NCI-H187 (cell line): ENCODE results near the gene CSRNP3.

ENCODE experiments used
- DNase-seq, 2 experiments: peaks; one replicate each; lab custom pipeline; 2025; lab: John Stamatoyannopoulos, UW

Gene CSRNP3

DNA sequence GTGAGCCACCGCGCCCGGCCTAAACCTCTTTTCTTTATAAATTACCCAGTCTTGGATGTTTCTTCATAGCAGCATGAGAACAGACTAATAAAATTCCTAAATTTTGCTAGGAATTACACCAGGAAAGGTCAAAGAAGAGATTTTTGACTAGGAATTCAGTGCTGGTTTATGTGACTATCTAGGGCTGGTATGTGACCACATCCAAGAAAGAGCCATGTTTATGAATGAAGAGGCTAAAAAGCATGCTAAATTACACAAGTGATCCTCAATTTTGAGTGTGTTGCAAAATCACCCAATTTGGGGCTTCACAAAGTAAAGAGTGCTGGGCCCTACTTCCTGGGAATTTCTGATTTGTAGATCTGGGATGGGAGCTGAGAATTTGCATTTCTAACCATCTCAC is 123.6 kb downstream of the CSRNP3 start:
- no peak for DNase-seq

- no peak for DNase-seq
Measured at GRCh38 chr2:165594231-165594934, 124.9 kb downstream of the CSRNP3 start.

DNA sequence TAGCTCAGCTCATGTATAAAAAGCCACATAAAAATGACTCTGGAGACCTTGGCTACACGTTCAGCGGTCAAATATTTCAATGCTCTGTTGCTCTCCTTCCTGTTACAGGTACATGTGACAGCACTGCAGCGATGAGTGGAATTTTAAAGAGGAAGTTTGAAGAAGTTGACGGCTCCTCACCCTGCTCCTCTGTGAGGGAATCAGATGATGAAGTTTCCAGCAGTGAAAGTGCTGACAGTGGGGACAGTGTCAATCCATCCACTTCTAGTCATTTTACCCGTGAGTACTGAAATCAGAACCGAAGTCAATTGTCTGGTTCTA is 125.4 kb downstream of the CSRNP3 start:
- no peak for DNase-seq

DNA sequence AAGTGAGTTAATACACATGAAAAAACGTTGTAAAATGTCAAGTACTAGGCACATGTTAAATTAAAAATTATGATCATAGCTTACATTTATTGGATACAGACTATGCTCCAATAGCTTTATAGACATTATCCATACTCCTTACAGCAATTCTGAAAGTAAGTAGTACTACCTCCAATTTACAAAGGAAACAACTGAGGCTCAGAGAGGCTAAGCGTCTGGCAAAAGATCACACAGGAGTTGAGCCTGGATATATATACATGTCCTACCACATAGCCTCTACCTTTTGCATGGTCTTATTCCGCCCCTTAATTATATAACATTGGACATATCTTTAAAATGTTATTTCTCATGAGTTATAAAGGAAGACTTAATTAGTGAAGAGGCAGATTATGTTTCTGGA is 127.3 kb downstream of the CSRNP3 start:
- no peak for DNase-seq

DNA sequence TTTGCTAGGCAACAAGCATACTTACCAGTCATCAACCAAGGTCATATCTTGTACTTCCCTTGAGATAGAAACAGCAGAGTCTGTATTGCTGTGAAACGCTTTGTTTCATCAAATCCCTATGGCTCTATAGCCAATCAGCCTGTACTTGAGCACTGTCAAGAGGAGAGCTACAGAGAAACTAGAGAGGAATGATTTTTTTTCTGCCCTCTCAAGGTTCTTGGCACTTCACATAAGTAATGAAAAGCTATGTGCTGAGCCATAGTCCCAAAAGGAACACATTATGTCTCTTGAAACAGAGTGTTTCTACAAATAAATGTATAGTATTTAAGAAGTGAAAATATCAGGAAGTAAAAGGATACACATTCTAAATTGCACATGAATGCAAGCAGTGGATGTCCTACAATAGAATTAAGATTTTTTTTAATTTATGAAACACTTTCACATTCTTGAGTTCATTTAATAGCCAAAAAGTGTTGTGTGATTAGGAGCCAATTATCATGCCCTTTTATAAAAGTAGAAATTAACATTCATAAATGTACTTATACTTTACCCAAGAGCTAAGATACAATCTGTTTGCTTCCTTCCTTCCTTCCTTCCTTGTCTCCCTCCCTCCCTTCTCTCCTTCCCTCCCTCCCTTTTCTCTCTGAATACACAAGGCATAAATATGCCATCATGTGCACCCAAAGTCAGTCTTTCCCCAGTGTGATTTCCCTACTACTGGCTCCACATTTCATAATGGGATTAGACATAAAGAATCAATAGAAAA is 131.8 kb downstream of the CSRNP3 start:
- DNase-seq, result peak; percentile 42 to 50

GRCh38 chr2:165601928-165602521 is 132.5 kb downstream of the CSRNP3 start:
- DNase-seq, result no peak

DNA sequence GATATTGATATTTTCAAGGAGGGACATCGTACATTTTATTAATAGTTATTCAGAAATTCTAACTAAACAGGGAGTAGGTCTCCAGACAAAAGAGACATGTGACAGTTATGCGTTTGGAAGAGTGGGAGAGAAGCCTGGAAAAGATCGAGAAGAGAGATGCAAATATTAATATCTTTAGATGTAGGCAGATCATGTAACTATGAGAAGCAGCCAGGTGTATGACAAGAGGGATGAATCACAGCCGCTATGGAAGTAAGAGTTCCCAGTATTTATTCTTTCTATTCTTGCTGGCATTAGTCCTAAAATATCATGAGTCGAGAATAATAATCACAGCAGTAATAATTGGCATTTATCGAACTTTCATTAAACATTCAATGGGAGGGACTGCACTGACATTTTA is 140.2 kb downstream of the CSRNP3 start:
- DNase-seq, result no peak

DNA sequence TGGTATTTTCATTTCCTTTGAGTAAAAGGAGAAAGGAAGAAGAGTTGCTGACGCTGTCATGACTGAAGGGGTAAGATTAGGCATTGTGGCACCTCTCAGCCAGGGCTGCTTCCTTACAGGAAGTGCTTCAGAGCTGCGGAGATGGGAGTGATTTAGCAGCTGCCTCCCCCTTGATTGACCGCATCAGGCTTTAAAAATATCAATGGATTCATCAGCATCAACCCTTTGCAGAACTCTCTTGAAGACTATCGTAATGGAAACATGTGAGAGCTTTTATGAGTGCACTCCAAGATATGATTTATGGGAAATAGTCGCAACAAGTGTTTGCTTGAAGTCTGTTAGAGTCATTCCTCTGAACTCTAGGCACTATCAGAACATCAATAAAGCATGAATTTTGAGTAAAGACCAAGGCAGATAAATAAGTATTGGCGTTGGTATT is 141.1 kb downstream of the CSRNP3 start:
- peak; percentile 87 to 91 for DNase-seq

- no peak for DNase-seq
Measured at GRCh38 chr2:165617741-165618481, 148.4 kb downstream of the CSRNP3 start.

DNA sequence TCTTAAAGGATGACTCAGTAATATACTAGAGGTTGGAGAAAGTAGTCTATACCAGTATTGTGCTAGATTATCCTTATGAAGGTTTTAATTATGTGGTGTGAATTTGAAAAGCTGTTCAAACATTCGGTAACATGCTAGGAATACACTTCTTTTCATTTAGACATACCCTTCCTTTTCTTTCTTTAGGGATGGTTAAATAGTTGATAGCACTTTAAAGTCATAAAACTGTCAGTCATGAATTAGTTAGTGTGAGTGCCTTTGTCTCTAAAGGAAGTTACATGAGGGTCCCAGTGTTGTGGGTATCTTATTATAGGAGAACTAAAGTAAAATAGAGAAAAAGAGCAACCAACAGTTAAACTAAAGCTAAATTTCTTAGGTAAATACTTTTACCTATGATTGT is 149.3 kb downstream of the CSRNP3 start:
- DNase-seq, result no peak

DNA sequence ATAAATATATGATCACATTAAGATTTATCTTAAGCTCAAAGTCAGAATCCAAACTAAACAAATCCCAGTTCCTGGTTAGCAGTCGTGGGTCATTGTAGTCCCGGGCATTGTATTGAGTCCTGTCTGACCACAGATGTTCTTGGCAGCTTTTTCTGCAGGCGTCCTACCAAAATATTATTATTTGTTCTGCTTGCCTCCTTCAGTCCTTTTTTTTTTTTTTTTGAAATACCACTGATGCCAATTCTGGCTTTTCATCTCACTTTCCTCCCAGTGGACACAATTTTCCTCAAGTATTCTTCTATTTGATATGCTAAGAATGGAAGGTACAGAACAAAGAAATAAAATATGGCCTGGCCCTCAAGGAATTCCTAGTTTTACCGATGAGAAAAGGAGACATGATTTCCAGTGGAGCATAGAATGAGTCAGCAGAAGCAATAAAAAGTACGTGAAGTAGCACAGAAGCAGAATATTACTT is 151.6 kb downstream of the CSRNP3 start:
- DNase-seq, result no peak

DNA sequence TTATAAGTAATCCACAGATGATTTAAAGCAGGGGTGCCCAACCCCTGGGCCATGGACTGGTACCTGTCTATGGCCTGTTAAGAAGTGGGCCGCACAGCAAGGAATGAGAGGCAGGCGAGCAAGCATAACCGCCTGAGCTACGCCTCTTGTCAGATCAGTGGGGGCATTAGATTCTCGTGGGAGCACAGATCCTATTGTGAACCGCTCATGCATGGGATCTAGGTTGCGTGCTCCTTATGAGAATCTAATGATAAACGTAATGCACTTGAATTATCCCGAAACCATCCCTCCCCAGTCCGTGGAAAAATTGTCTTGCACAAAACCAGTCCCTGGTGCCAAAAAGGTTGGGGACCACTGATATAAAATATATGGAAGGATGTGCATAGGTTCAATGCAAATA is 153.7 kb downstream of the CSRNP3 start:
- DNase-seq, result no peak

- DNase-seq, result no peak
Measured at GRCh38 chr2:165623783-165624469, 154.4 kb downstream of the CSRNP3 start.

GRCh38 chr2:165624470-165624800 is 154.9 kb downstream of the CSRNP3 start:
- peak in 1 of 2 experiments; percentile 16 for DNase-seq

GRCh38 chr2:165627470-165627869 is 158.0 kb downstream of the CSRNP3 start:
- DNase-seq, result no peak

DNA sequence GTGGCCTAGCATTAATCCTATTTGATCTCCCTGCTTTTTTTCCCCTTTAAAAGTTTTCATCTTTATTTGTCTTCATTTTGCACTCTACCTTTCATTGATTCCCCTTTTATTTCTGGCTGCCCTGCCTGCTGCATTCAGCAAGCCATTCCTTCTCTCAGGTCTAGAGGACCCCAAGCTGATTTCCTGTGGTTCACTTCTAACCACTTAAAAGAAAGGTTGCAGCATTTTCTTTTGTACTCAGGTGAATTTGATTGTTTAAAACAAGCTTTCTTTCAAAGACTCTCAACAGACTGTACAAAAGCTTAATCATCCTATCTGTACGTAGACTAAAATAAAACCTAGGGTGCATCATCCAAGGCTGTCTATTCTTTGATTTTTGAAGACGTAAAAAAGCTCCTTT is 160.3 kb downstream of the CSRNP3 start:
- DNase-seq, result no peak

DNA sequence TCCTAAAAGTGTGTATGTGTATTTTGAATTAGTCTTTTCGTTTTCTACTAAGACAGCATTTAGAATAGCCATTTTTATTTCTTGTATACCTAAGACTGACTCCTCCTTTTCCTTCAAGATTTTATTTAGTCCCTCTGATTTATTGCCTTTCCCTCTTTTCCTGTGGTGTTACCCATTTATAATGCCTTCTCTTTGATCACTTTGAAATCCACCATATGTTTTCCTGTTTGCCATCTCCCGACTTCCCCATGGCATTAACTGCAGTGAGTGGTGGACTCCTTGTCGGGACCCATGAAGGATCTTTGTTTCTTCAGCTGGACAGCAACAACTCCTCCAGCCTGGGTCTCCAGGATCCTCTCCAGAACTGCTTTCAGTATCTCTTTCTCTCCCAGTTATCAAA is 160.7 kb downstream of the CSRNP3 start:
- no peak for DNase-seq

- DNase-seq, result peak; percentile 54 to 82
Measured at GRCh38 chr2:165631089-165631488, 161.6 kb downstream of the CSRNP3 start.

- no peak for DNase-seq
Measured at GRCh38 chr2:165632594-165632993, 163.1 kb downstream of the CSRNP3 start.

DNA sequence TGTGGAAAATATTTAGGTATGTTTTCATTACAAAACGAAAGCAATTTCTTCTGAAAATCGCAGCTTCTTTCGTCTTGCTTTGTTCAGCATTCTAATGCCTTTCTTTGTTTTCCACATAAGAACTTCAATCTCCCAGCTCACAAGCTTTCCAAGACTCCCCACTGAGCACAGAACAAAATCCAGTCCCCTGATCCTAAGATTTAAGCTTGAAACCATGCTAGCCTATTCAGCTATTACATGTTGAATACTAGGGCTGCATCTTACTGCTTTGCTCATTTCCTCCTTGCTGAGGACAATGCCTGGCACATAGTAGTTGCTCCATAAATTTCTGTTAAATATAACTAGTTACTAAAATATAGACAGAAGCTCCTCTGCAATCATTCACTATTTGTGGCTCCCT is 163.9 kb downstream of the CSRNP3 start:
- DNase-seq, result no peak

DNA sequence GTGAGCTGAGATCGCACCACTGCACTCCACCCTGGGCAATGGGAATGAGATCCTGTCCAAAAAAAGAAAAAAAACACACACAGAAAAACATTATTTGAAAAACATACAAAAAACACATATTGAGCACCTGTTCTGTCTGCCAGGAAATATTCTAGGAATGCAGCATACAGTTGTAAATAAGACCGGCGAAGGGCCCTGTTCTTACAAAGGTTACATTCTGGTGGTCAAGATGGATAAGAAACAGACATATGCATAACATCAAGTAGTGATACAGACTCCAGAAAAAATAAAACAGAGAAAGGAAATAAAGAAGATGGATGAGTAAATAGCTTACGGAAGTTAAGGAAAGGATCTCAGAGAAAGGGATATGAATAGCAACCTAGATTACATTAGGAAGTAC is 164.8 kb downstream of the CSRNP3 start:
- DNase-seq, result no peak

DNA sequence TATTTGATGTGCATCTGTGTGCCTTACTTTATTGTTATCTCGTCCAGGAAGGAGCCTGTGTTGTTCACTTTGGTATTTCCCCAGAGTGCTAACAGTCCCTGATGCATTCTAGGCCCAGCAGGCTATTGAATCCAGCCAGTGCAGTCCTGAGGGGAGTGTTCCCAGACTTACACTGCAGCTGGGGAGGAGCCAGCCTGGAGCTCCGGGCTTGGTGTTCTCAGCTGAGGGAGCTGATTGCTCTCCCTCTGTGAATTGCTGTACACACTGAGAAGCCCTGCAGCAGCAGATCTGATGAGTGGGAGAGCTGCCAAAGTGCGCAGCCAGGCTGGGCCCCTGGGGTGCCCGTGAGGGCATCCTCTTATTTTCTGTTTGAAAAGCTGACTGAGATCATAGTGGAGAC is 165.4 kb downstream of the CSRNP3 start:
- peak; percentile 22 to 80 for DNase-seq
